ENCODE results near the gene WNT1. TPM values are rescaled to one million over a fixed set of nuclear protein-coding genes. Genes with fewer than 3 reads are reported as not detected.
A peak's percentile ranks its signal among the peaks of the same experiment; 100 is the strongest.

WNT1 gene
- total RNA-seq, 2 experiments from 2014 or later = 0.81 to 1.1 TPM

DNA sequence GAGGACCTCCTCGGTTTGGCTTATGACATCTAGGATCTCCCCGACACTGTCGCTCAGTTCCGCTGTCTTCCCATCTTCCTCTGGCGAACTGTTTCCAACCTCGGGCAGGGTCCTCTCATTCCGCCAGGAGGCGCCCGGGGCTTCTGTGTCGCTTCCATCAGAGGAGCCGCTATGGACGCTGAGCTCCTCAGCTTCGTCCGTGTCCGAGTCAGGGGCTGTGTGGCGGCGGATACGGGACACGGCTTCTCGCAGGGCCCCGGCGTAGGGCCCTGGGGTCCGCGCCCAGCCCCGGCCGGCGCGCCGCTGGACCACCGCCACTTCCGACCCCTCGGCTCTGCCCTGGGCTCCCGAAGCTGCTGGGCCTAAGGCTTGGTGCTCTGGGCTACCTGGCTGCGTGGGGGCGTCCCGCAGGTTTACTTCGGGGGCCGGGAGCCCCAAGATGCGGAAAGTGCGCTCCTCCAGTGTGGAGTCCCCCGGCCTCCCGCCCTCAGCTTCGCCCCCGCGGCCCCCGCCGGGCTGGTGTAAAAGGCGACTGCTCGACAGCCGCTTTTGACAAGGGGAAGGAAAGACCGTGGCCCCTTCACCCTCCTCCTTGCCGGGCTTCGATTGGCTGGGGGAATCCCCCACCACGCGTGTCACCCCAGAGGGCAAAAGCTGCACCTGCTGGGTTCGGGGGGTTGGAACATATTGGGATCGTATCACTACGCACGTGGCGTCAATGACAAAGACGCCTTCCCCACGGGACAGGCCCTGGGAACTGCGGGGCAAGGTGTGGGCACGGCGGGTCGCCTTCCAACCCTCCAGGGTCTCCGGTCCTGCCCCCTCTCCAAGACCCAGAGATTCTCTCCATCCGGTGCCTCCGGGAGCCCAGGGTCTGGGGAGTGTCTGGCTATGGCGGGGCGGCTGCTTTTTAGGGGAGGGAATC, 18.9 kb downstream of the WNT1 start:
- CTCF ChIA-PET = interaction anchor here (0.6 to 6.6 kb wide), 46 partner anchors 8 to 182 kb away, joined by 3 to 106 read pairs (median 4); partner anchors contain the start of genes ARF3, FKBP11, PRKAG1 and RND1

DNA sequence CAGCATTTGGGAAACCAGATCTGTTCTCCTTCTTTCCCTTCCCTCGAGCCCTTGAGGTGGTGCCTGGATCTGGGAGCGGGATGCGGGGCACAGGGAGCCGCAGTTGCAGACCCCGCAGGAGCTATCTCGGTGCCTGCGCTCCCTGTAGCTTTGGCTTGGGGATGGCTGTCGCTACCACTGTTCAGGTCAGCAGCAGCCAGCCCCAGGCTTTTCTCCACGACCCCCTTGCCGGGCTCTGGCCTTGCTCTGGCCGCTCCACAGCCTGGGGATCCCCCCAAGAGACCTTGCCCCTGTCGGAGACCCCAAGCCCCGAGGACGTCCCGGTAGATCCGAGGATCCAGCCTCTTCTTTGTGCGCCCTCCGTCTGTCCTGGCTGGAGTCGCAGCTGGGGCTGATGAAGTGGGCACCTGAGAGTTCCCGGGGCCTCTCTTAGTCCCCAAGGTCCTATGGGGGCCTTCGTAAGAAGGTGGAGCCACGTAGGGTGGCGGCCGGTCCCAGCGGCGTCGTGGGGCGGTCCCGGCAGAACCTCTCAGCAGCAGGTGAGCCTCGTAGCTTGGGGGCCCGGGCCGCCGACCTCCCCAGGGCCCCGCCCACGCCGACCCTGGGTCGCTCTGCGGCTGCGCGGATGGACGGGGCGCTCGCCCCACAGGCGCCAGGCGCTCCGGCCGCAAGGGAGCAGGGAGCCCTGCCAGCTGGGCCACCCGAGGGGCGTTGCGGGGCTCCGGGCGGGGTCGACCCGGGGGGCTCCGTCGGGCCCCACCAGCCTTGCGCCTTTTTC, 19.8 kb downstream of the WNT1 start:
- H3K27ac Mint-ChIP-seq = no peak overlapping the region
- ChIA-PET CTCF (interaction anchor here (1.0 to 6.6 kb wide), 24 partner anchors 9 to 148 kb away, joined by 3 to 106 read pairs (median 6); partner anchors contain the start of genes ARF3, FKBP11, PRKAG1 and WNT1), POLR2A (interaction anchor here (0.6 to 1.5 kb wide), 5 partner anchors 10 to 134 kb away, joined by 3 to 7 read pairs (median 4); partner anchors contain the start of gene TUBA1B)
- peaks cover 39% of the 10 kb centered on the region for H3K4me1 Mint-ChIP-seq (ENCODE audit: low read depth)
- H3K4me3 Mint-ChIP-seq = peak overlapping the region; percentile 38
- peaks cover 24% of the 10 kb centered on the region for H3K36me3 Mint-ChIP-seq (ENCODE audit: low read depth)
- peaks cover 48% of the 10 kb centered on the region for H3K27me3 Mint-ChIP-seq (ENCODE audit: low read depth)
- DNase-seq (no peak), ATAC-seq (peak; percentile 27)
- H3K9me3 Mint-ChIP-seq (ENCODE audit: insufficient read depth) = no peaks in the 10 kb centered on the region

More for the DNA sequence above, 18.9 kb downstream of the WNT1 start:
- peak; percentile 74 for DNase-seq
- Mint-ChIP-seq H3K4me3 (peak overlapping the region; percentile 38), H3K36me3 (ENCODE audit: low read depth) (peaks cover 16% of the 10 kb centered on the region), H3K27ac (no peak overlapping the region), H3K9me3 (ENCODE audit: insufficient read depth) (no peaks in the 10 kb centered on the region), H3K4me1 (ENCODE audit: low read depth) (peaks cover 39% of the 10 kb centered on the region), H3K27me3 (ENCODE audit: low read depth) (peaks cover 53% of the 10 kb centered on the region)
- peak; percentile 53 for ATAC-seq
- POLR2A ChIA-PET = interaction anchor here (0.9 to 1.5 kb wide), 4 partner anchors 9 to 19 kb away, joined by 3 to 7 read pairs (median 4); no protein-coding TSS in a partner anchor

DNA sequence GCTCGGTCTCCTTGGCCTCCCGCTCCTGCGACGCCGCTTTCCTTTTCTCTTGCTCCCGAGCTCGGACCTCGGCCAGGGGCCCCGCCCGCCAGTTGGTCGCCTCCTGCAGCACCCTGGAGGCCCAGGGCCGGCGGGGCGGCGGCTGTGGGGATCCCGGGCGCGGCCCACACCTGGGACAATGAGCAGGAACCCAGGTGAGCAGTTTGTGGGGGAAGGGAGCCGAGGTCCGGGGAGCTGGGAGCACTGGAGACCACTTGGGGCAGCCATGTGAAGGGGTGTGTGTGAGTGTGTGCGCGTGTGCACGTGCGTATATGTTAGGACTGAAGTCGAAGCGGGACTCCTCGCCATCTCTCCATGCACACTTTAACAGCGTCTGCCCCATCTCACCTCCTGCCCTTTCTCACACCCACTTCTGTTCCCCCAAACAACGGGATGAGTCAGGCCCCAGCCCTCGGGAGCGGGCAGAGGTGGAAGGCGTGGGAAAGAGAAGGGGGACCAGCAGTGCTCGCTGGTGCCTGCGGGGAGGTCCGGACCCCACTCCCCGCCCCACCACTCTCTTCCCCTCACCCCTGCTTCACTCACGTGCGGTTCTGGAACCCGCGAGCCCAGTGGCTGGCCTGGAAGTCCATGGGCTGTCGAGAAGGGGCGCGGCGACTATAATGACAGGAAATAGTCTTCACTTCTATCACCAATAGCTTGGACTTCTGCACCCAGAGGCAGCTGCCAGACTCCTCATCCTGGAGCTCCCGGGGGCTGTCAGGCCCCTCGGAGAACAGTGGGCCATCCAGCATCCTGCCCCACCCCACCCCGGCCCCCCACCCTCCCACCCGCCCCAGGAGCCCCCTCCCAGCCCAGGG, 20.6 kb downstream of the WNT1 start:
- H3K36me3 Mint-ChIP-seq (ENCODE audit: low read depth) = peaks cover 31% of the 10 kb centered on the region

DNA sequence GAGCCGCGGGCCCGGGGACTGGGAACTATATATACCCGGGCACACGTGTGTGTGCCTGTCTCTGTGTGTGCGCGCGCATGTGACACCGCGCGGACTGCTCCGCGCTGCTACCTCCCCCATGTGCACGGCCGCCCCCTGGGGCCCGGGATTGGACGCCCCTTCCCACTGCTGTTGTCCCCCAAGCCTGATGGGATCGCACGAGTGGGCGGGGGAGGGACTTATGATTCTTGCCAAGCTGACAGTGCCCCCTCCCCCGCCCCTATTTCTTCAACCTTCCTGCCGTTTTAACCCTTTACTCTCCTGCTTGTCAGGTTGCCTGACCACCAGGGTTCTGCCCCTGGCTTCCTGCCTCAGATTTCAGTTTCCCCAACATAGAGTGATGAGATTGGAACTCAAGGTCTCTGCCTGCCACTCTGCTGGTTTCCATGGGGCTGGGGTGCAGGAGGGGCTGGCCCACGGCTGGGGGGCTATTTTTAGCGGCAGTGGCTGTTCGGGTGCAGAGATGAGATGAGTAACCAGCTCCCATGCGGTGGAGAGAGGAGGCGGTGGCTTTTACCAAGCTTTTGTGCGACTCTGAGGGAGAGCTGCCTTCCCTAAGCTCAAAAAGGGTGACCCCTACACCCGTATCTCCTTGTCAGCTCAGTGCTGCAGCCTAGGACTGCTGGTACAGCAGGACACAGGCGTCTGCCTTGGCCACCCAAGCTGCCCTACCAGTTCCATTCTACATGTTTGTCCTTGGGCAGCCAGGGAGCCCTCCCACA, 21.4 kb downstream of the WNT1 start, which contains the start of gene DDN:
Gene DDN (minus strand): TSS at position 5 of the 761 bp plus-strand sequence. CDS start 88 bp downstream, outside the sequence.
- H3K27me3 Mint-ChIP-seq (ENCODE audit: low read depth) = peaks cover 37% of the 10 kb centered on the region
- DNase-seq (peak; percentile 59), ATAC-seq (peak; percentile 64)
- H3K36me3 Mint-ChIP-seq (ENCODE audit: low read depth) = peaks cover 34% of the 10 kb centered on the region
- no peak within 1 kb of the TSS for H3K27ac Mint-ChIP-seq
- peak within 1 kb of the TSS; percentile 71 for H3K4me3 Mint-ChIP-seq
- POLR2A ChIA-PET = interaction anchor here (0.8 to 2.1 kb wide), 3 partner anchors 19 to 42 kb away, joined by 3 to 6 read pairs (median 3); partner anchors contain the start of genes ARF3 and PRKAG1
- no peaks in the 10 kb centered on the region for H3K9me3 Mint-ChIP-seq (ENCODE audit: insufficient read depth)
- CTCF ChIA-PET = interaction anchor here (0.9 to 6.6 kb wide), 15 partner anchors 11 to 146 kb away, joined by 3 to 106 read pairs (median 6); partner anchors contain the start of genes ARF3, PRKAG1, WNT1 and WNT10B
- peaks cover 39% of the 10 kb centered on the region for H3K4me1 Mint-ChIP-seq (ENCODE audit: low read depth)

More for the DNA sequence above, 20.6 kb downstream of the WNT1 start:
- Mint-ChIP-seq H3K4me1 (ENCODE audit: low read depth) (peaks cover 39% of the 10 kb centered on the region), H3K27ac (no peak overlapping the region), H3K27me3 (ENCODE audit: low read depth) (peaks cover 43% of the 10 kb centered on the region), H3K4me3 (peak overlapping the region; percentile 59), H3K9me3 (ENCODE audit: insufficient read depth) (no peaks in the 10 kb centered on the region)
- no peak for DNase-seq
- CTCF ChIA-PET = interaction anchor here (1.3 to 6.6 kb wide), 14 partner anchors 10 to 145 kb away, joined by 3 to 106 read pairs (median 10); partner anchors contain the start of genes ARF3, PRKAG1, WNT1 and WNT10B
- POLR2A ChIA-PET = interaction anchor here (0.6 to 1.4 kb wide), 3 partner anchors 42 to 133 kb away, joined by 3 to 4 read pairs (median 3); partner anchors contain the start of genes ARF3 and TUBA1B
- peak; percentile 18 for ATAC-seq

DNA sequence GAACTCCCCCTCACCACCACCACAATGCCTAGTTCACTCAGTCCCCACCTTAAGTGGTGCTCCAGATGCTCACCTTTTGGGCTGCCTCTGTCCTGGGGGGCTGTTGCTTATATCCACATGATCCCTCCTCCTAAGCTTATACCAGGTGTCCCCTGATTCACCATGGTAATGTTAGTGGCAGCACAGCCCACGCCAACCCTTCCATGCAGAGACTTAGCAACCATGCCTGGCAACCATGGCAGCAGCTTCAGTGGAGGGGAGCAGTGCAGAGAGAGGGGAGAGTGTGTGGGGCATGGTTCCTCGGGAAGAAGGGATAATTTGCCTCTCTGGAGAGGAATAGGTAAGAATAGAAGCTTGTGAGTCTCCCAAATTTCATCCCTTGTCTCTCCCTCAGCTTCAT, 22.2 kb downstream of the WNT1 start:
- ATAC-seq = no peak
- ChIA-PET CTCF (interaction anchor here (0.9 to 6.6 kb wide), 15 partner anchors 12 to 147 kb away, joined by 3 to 106 read pairs (median 7); partner anchors contain the start of genes ARF3, PRKAG1 and WNT1), POLR2A (interaction anchor here (0.8 to 2.1 kb wide), 4 partner anchors 18 to 75 kb away, joined by 3 to 6 read pairs (median 4); partner anchors contain the start of genes ARF3, FKBP11 and PRKAG1)
- peaks cover 40% of the 10 kb centered on the region for H3K36me3 Mint-ChIP-seq (ENCODE audit: low read depth)
- no peaks in the 10 kb centered on the region for H3K9me3 Mint-ChIP-seq (ENCODE audit: insufficient read depth)
- peaks cover 30% of the 10 kb centered on the region for H3K27me3 Mint-ChIP-seq (ENCODE audit: low read depth)
- H3K4me3 Mint-ChIP-seq = no peak overlapping the region
- no peak for DNase-seq
- peaks cover 35% of the 10 kb centered on the region for H3K4me1 Mint-ChIP-seq (ENCODE audit: low read depth)
- no peak overlapping the region for H3K27ac Mint-ChIP-seq

DNA sequence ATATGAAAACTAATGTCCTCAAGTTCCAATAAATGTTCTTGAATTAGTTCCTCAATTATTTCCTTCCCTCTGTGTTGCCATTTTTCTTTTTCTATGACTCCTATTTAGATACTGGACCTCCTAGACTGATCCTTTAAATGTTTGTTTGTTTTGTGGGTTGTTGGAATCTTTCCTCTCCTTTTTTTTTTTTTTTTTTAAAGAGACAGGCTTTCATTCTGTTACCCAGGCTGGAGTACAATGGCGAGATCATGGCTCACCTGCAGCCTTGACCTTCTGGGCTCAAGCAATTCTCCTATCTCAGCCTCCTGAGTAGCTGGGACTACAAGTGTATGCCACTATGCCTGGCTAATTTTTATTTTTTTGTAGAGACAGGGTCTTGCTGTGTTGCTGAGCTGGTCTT, 30.8 kb downstream of the WNT1 start:
- ChIA-PET POLR2A (no interaction called here), CTCF (interaction anchor here (1.8 to 2.8 kb wide), 2 partner anchors 12 to 21 kb away, joined by 6 to 20 read pairs; no protein-coding TSS in a partner anchor)
- no peak overlapping the region for H3K4me3 Mint-ChIP-seq
- DNase-seq (no peak), ATAC-seq (no peak)
- H3K27me3 Mint-ChIP-seq (ENCODE audit: low read depth) = no peaks in the 10 kb centered on the region
- H3K9me3 Mint-ChIP-seq (ENCODE audit: insufficient read depth) = no peaks in the 10 kb centered on the region
- no peak overlapping the region for H3K27ac Mint-ChIP-seq
- H3K36me3 Mint-ChIP-seq (ENCODE audit: low read depth) = peaks cover 34% of the 10 kb centered on the region
- H3K4me1 Mint-ChIP-seq (ENCODE audit: low read depth) = no peaks in the 10 kb centered on the region

DNA sequence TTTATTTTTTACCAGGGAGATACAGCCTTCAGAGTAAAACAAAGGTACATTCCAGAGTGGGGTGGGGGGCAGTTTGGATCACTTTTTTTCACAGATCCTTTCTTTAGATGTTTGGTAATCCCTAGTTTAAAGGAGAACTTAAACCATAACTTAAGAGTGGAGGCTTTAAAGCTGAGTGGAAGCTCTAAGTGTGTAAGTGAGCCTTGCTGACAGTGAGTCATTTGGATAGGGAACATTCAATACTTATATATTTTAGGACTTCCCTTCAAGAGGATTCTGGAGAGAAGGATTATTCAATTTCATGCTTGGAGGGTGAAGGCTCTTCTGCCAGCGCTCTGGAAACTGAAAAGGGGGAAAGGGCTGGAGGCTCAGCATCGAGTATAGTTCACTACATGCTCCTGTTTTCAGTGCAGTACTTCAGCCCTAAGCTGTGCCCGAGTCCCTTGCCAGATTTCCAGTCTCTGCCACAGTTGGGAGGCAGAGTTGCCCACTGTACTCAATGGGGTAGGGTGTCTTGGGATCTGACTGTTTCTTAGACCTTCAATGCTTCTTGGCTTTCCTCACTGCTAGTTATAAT, 32.1 kb downstream of the WNT1 start:
- H3K27me3 Mint-ChIP-seq (ENCODE audit: low read depth) = no peaks in the 10 kb centered on the region
- H3K27ac Mint-ChIP-seq = no peak overlapping the region
- no peak for DNase-seq
- ATAC-seq = no peak
- no peak overlapping the region for H3K4me3 Mint-ChIP-seq
- CTCF ChIA-PET = interaction anchor here (1.3 to 2.8 kb wide), 2 partner anchors 10 to 22 kb away, joined by 3 to 20 read pairs; no protein-coding TSS in a partner anchor
- peaks cover 28% of the 10 kb centered on the region for H3K36me3 Mint-ChIP-seq (ENCODE audit: low read depth)
- H3K9me3 Mint-ChIP-seq (ENCODE audit: insufficient read depth) = no peaks in the 10 kb centered on the region
- H3K4me1 Mint-ChIP-seq (ENCODE audit: low read depth) = no peaks in the 10 kb centered on the region
- POLR2A ChIA-PET = no interaction called here

DNA sequence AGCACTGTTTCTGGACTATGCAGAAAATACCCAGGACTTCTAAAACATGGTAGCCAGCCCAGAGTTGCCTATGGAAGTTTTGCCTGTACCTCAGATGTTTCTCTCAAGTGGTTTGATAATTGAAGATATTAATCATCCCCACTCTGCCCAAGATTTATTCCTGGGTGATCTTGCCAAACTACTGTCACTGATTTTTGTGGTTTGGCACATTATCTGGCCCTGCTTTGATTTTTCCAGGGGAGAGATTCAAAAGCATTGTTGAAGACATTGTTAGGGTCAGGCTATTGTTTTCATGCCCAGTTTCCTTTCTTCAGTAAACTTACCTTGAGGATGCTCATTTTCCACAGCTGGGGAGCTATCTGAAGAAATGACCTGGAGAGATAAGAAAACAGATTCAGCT, 34.6 kb downstream of the WNT1 start:
- ChIA-PET CTCF (interaction anchor here (0.6 to 6.7 kb wide), 5 partner anchors 12 to 1134 kb away, joined by 3 to 39 read pairs (median 7); no protein-coding TSS in a partner anchor), POLR2A (interaction anchor here (0.9 kb wide), 1 partner anchor 17 kb away, joined by 3 read pairs; no protein-coding TSS in a partner anchor)
- no peak for ATAC-seq
- Mint-ChIP-seq H3K27me3 (ENCODE audit: low read depth) (no peaks in the 10 kb centered on the region), H3K4me3 (no peak overlapping the region), H3K27ac (no peak overlapping the region), H3K4me1 (ENCODE audit: low read depth) (peaks cover 18% of the 10 kb centered on the region), H3K36me3 (ENCODE audit: low read depth) (peaks cover 40% of the 10 kb centered on the region), H3K9me3 (ENCODE audit: insufficient read depth) (no peaks in the 10 kb centered on the region)
- DNase-seq = no peak

DNA sequence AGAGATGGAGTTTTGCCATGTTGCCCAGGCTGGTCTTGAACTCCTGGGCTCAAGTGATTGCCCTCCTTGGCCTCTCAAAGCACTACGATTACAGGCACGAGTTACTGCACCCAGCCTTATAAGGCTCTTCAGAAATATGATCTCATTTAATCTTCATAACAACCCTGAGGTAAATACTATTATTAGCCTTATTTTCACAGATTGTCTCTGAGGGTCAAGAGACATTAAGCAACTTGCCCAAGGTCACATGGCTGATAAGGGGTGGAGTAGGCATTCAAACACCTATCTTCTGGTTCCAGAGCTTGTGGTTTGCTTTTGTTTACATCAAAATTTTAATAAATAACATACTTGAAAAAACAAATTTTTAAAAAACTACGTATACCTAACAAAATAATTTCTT, 35.3 kb downstream of the WNT1 start:
- ATAC-seq (no peak), DNase-seq (no peak)
- Mint-ChIP-seq H3K9me3 (ENCODE audit: insufficient read depth) (no peaks in the 10 kb centered on the region), H3K27me3 (ENCODE audit: low read depth) (no peaks in the 10 kb centered on the region), H3K4me3 (no peak overlapping the region), H3K27ac (peak overlapping the region; percentile 31), H3K4me1 (ENCODE audit: low read depth) (peaks cover 21% of the 10 kb centered on the region), H3K36me3 (ENCODE audit: low read depth) (peaks cover 40% of the 10 kb centered on the region)
- POLR2A ChIA-PET = interaction anchor here (0.9 to 1.2 kb wide), 2 partner anchors 16 to 17 kb away, joined by 3 read pairs; no protein-coding TSS in a partner anchor
- CTCF ChIA-PET = interaction anchor here (1.4 to 6.7 kb wide), 6 partner anchors 13 to 83 kb away, joined by 3 to 40 read pairs (median 9); partner anchors contain the start of gene DDN
